ENCODE measurements around the gene ZKSCAN8. TPM values are rescaled to one million over a fixed set of nuclear protein-coding genes. Genes with fewer than 3 reads are reported as not detected.

ZKSCAN8 gene
- total RNA-seq, 1 donor from 2014 or later: 29.8 TPM

DNA sequence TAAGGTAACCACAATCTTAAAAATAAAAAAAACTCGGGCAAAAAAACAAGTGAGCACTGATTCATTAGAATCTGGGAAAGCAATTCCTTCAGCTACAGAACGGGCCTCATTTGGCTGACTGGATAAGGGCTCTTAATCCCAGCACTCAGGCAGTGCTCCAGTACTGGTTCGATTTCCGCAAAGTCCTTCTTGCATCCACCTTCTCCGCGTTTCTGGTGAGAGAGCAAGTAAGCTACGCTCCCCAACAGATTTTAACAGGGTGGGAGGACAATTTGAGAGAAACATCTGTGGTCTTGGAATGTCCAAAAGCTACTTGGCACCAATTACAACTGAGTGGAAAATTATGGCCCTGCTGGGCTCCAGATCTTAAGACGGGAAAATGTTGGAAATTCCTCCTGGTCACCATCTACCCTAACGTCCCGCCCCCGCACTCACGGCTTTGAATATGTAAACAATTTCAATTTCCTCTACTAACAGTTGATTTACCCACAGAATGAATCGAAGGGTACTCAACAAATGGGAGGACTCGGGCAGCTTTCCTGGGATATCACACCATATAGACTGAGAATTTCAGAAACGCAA lies 65.3 kb downstream of the ZKSCAN8 start:
- DNase-seq: peak; percentile 24

DNA sequence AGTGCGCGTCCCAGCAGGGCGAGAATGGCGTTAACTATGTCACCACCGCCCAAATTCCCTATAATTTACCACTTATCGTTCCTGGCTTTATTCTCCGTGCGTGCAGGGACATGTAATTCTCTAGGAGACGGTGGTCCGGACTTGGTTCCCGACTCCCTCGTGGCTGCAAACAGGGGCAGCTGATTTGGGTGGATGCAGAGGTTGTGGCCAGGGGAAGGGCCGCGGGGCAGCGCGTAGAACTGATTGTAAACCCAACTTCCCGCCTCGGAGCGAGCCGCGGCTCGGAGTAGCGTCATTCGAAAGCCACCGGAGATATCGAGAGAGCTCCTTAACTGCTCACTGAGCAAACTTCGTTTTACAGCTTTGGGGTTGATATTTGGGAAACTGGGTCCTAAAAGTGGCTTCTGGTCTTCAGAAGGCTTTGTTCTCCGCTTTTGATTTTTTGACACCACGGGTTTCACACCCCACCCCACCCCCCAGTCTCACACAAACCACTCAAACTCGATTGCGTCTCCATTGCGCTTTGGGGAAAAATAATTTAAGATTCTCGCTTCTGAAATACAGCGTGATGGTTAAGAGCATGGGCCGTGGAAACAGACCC lies 65.9 kb downstream of the ZKSCAN8 start:
- peak; percentile 46 for DNase-seq

DNA sequence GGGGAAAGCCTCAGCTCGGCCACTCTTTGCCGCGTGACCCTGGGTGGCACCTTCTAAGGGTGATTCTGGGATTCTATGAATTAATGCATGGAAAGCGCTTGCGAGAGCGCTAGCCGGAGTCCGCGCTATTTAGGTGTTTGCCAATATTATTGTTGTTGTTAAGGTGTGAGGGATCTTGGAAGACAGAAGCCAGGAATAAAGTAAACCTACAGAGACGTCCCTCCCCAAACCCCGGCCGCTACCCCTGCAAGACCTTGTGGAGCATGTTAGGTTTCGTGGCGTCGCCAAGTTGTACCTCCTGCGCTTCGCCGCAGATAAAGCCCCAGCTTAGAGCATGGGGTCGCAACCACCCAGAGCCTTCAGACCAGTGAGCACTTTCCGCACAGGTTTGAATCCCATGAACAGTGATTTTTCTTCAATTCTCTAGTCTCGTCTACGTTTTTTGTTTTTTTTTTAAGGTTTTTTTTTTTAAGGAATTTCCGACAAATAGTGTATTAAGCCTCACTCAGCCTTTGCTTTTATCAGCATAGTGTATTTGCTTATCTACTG lies 66.5 kb downstream of the ZKSCAN8 start:
- DNase-seq: peak; percentile 37

Other genes starting within 250 kb of the ZKSCAN8 start
- gene OR2B2, start 229.5 kb upstream of the ZKSCAN8 start, total RNA-seq: not detected
- gene OR2B6, start 184.6 kb upstream of the ZKSCAN8 start, total RNA-seq: not detected
- 0.72 TPM for gene ZNF165, start 61.3 kb upstream of the ZKSCAN8 start, total RNA-seq
- gene ZSCAN16, start 17.3 kb upstream of the ZKSCAN8 start, total RNA-seq: 3.5 TPM
- gene ZSCAN9, start 83.4 kb downstream of the ZKSCAN8 start, total RNA-seq: 21.3 TPM
- gene ZKSCAN4, start 110.4 kb downstream of the ZKSCAN8 start, total RNA-seq: 4.8 TPM
- gene NKAPL, start 117.4 kb downstream of the ZKSCAN8 start, total RNA-seq: 0.62 TPM
- gene ZSCAN26, start 125.3 kb downstream of the ZKSCAN8 start, total RNA-seq: 20.5 TPM
- 8.5 TPM for gene PGBD1, start 139.7 kb downstream of the ZKSCAN8 start, total RNA-seq
- 14.3 TPM for gene ZSCAN31, start 194.3 kb downstream of the ZKSCAN8 start, total RNA-seq
- gene ZKSCAN3, start 208.1 kb downstream of the ZKSCAN8 start, total RNA-seq: 9.8 TPM